Naive B cell (primary cell): ENCODE results near the gene PCDHGB1. TPM values are rescaled to one million over a fixed set of nuclear protein-coding genes. Genes with fewer than 3 reads are reported as not detected.
"Not testable (repeated sequence)": the region's sequence is repeated elsewhere in the genome, so short reads cannot be mapped to it uniquely, and the experiment has no call there.

Source experiments
- ATAC-seq, 2 donors: fragments of 150-1000 bp; cut with Tn5 transposase; 2 replicates each; pipeline ENCODE4 v1.10.0; 2021; ENCODE audit warnings: low read depth in 2 of 2, mild to moderate bottlenecking in 2 of 2, moderate library complexity in 2 of 2
- DNase-seq: peaks from one replicate; pipeline ENCODE4 v3.0.0; 2022
- H3K27ac Mint-ChIP-seq, 6 donors: one replicate each; pipeline ENCODE4 v1.8.0; 2020 to 2022; ENCODE audit warnings: mild to moderate bottlenecking in 6 of 6, mixed read lengths in 6 of 6, moderate library complexity in 5 of 6, inconsistent platforms in 2 of 6
- H3K27me3 Mint-ChIP-seq, 3 donors: one replicate each; pipeline ENCODE4 v1.8.0; 2021 to 2022; ENCODE audit warnings: mixed read lengths in 3 of 3, mild to moderate bottlenecking in 1 of 3
- H3K36me3 Mint-ChIP-seq, 2 donors: one replicate each; pipeline ENCODE4 v1.8.0; 2020 to 2022; ENCODE audit warnings: mixed read lengths in 2 of 2, inconsistent platforms in 1 of 2, mild to moderate bottlenecking in 1 of 2
- H3K4me1 Mint-ChIP-seq, 3 donors: one replicate each; pipeline ENCODE4 v1.8.0; 2020 to 2022; ENCODE audit warnings: mixed read lengths in 3 of 3, inconsistent platforms in 1 of 3, mild to moderate bottlenecking in 1 of 3, moderate library complexity in 1 of 3
- H3K4me3 Mint-ChIP-seq, 8 donors: one replicate each; pipeline ENCODE4 v1.8.0; 2020 to 2022; ENCODE audit warnings: mild to moderate bottlenecking in 8 of 8, mixed read lengths in 8 of 8, moderate library complexity in 8 of 8, inconsistent platforms in 2 of 8
- H3K9me3 Mint-ChIP-seq, 7 donors: one replicate each; pipeline ENCODE4 v1.8.0; 2020 to 2022; ENCODE audit warnings: mixed read lengths in 7 of 7, mild to moderate bottlenecking in 5 of 7, inconsistent platforms in 2 of 7, moderate library complexity in 1 of 7
- polyA plus RNA-seq, 6 donors: library from polyadenylated mRNA; unstranded; fragments of 300-500 nt; fragmentation: Illumina TruSeq; gene quantifications; one replicate each; pipeline ENCODE4 v1.2.3, GENCODE V29; 2021; ENCODE audit warnings: low read depth in 6 of 6

The PCDHGB1 gene
- polyA plus RNA-seq: not detected

DNA sequence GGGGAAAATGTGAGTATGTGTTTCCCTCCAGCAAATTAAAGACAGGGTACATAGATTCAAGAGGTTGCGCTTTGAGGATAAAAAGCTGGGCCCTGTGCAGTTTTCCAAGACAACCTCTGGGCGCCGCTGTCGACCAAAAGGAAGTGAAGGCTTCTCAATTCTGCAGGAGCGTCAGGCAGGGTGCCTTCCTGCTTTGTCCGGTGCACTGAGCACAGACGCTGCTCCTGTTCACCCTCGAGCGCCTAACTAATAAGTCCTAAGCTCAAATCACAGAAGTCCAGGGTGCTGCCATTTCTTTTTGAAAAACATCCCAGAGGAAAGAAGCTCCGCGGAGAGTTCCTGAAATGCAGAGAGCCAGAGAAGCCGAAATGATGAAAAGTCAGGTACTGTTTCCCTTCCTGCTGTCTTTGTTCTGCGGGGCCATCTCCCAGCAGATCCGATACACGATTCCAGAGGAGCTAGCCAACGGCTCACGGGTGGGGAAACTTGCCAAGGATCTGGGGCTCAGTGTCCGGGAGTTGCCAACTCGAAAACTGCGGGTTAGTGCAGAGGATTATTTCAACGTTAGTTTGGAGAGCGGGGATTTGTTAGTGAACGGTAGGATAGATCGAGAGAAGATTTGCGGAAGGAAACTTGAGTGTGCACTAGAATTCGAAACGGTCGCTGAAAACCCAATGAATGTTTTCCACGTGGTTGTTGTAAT is at the start of gene PCDHGB1:
Gene PCDHGB1 (plus strand): TSS at position 183 of the 703 bp plus-strand sequence. CDS start 162 bp downstream, at position 345.
- H3K9me3 Mint-ChIP-seq: peaks cover 18 to 79% (median 36%) of the 10 kb centered on the region in 7 donors
- peak within 1 kb of the TSS in 5 of 8 donors; percentile 7 to 75 (median 65) for H3K4me3 Mint-ChIP-seq
- ATAC-seq: peak in 1 of 2 donors; percentile 28
- H3K27ac Mint-ChIP-seq: peak within 1 kb of the TSS in 2 of 6 donors; percentile 90 to 94
- DNase-seq: no peak
- peaks cover 10 to 37% of the 10 kb centered on the region in 2 donors for H3K36me3 Mint-ChIP-seq
- H3K4me1 Mint-ChIP-seq: peaks cover 0 to 6% (median 0%) of the 10 kb centered on the region in 3 donors
- H3K27me3 Mint-ChIP-seq: peaks cover 55 to 87% (median 73%) of the 10 kb centered on the region in 3 donors

DNA sequence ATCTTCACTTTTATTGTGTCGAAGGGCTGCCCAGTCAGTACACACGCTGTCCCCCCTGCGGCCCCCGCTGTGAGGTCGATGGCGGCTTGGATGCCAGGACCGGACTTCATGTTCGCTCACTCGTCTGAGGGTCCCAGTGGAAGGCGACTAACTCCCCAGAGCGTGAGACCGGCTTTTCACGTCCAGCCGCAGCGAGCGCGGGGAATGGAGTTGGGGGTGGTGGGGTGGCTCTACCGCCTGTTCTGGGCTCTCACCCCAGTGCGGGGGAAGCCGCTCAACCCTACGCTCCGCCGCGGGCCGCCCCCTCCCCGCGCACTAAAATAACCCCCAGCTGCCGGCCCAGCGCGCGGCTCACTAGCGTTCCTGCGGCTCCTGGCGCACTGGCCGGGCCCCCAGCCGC is 46.1 kb upstream of the PCDHGB1 start, which contains the start of gene SLC25A2:
Gene SLC25A2 (minus strand): TSS at position 294 of the 400 bp plus-strand sequence. CDS start 184 bp downstream, at position 110.
- Mint-ChIP-seq H3K36me3 (peaks cover 29 to 32% of the 10 kb centered on the region in 2 donors), H3K27ac (peak within 1 kb of the TSS in 3 of 6 donors; percentile 14 to 79 (median 39)), H3K4me1 (peaks cover 0 to under 1% (median 0%) of the 10 kb centered on the region in 3 donors), H3K9me3 (peaks cover 12 to 89% (median 81%) of the 10 kb centered on the region in 7 donors), H3K27me3 (no peaks in the 10 kb centered on the region), H3K4me3 (peak within 1 kb of the TSS in 1 of 8 donors; percentile 21)
- ATAC-seq: no peak
- DNase-seq: no peak

DNA sequence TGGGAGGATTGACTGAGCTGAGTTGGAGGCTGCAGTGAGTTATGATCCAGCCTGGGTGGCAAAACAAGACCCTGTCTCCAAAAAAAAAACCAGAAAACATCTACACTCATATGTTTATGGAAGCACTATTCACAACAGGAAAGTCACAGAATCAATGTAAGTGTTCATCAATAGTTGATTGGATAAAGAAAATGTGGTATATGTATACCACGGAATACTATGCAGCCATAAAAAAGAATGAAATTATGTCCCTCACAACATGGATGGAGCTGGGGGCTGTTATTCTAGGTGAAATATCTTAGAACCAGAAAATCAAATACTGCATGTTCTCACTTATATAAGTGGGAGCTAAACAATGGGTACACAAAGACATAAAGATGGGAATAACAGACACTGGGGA is 43.3 kb upstream of the PCDHGB1 start:
- Mint-ChIP-seq H3K9me3 (peaks cover 13 to 90% (median 81%) of the 10 kb centered on the region in 7 donors), H3K36me3 (peaks cover 33 to 36% of the 10 kb centered on the region in 2 donors), H3K27ac (no peak overlapping the region), H3K4me1 (peaks cover 0 to 3% (median 1%) of the 10 kb centered on the region in 3 donors), H3K27me3 (no peaks in the 10 kb centered on the region), H3K4me3 (no peak overlapping the region)
- no peak for DNase-seq
- no peak for ATAC-seq

DNA sequence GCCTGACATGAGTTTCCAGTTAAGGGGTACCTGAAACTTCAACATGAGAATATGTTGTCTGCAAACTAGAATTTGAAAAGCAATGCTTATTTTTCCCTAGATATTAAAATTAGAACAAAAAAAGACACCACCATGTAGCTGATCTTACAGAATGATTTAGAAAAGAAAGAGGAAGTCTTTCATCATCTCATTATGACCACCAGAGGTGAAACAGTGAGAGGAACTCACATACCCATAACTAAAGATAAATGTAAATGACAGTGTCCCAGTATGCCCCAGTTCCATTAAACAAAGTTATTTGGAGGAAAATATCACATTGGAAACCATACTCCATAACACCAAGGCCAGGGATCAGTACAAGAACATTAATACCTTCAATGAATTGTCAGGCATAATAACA is 36.2 kb upstream of the PCDHGB1 start:
- Mint-ChIP-seq H3K4me1 (peaks cover 15 to 18% (median 16%) of the 10 kb centered on the region in 3 donors), H3K9me3 (peaks cover 16 to 96% (median 83%) of the 10 kb centered on the region in 7 donors), H3K27ac (no peak overlapping the region), H3K27me3 (no peaks in the 10 kb centered on the region), H3K4me3 (no peak overlapping the region), H3K36me3 (peaks cover 49 to 55% of the 10 kb centered on the region in 2 donors)
- DNase-seq (no peak), ATAC-seq (no peak)

DNA sequence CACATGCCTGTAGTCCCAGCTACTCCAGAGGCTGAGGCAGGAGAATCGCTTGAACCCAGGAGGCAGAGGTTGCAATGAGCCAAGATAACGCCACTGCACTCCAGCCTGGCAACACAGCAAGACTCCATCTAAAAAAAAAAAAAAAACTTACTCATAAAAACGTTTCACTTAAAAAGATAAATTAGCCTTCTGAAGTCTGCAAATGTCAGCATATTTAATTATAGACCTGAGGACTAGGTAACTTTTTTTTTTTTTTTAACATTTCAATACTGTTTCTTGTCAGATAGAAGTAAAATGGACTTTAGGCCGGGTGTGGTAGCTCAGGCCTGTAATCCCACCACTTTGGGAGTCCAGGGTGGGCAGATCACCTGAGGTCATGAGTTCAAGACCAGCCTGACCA is 32.9 kb upstream of the PCDHGB1 start:
- Mint-ChIP-seq H3K9me3 (peaks cover 19 to 97% (median 83%) of the 10 kb centered on the region in 7 donors), H3K4me3 (peak overlapping the region in 2 of 8 donors; percentile 19 to 40), H3K27ac (peak overlapping the region in 1 of 6 donors; percentile 41), H3K36me3 (peaks cover 56 to 64% of the 10 kb centered on the region in 2 donors), H3K4me1 (peaks cover 31 to 39% (median 38%) of the 10 kb centered on the region in 3 donors)
- not testable (repeated sequence) for ATAC-seq, H3K27me3 Mint-ChIP-seq, DNase-seq

DNA sequence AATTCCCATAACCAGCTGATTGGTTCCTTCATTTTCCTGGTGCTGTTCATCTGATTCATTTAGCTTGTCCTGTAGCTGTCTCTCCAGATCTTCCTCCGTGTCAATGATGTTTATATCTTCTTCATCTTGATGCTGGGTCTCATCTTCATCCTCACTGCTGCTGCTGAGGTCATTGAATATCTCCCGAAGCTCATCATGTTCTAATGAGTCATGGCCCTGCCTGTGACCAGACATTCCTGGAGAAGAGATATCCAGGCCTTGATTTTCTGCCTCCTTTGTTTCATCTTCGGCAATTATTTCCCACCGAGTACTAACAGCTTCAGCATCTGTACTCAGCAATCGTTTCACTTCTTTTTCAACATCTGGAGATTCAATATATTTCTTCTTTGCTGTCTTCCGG is 30.7 kb upstream of the PCDHGB1 start:
- Mint-ChIP-seq H3K27me3 (no peaks in the 10 kb centered on the region), H3K36me3 (peaks cover 44 to 49% of the 10 kb centered on the region in 2 donors), H3K9me3 (peaks cover 19 to 85% (median 69%) of the 10 kb centered on the region in 7 donors), H3K4me1 (peaks cover 31 to 39% (median 35%) of the 10 kb centered on the region in 3 donors), H3K4me3 (peak overlapping the region; percentile 15 to 100 (median 94)), H3K27ac (peak overlapping the region in 2 of 6 donors; percentile 100)
- no peak for ATAC-seq
- no peak for DNase-seq

DNA sequence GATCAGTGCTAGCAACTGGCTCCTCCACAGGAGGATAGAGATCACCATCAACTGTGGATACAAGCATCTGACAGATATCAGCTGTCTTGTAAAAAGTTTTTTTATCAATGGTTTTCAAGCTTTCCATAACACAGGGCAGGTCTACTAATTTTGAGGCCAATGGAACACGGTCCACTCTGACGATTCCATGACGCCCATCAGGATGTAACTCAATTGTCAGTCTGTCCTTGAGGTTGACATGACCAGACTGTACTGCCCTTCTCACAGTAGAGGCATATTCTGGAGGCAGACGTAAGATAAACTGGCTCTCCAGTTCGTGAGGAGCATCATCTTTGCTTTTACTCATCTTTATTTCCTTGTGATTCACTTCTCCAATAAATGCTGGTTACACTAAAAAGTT is 30.2 kb upstream of the PCDHGB1 start:
- ATAC-seq (no peak), DNase-seq (no peak)
- no peaks in the 10 kb centered on the region for H3K27me3 Mint-ChIP-seq
- peak overlapping the region; percentile 93 to 100 (median 98) for H3K4me3 Mint-ChIP-seq
- H3K27ac Mint-ChIP-seq: peak overlapping the region in 5 of 6 donors; percentile 99 to 100 (median 100)
- peaks cover 31 to 39% (median 35%) of the 10 kb centered on the region in 3 donors for H3K4me1 Mint-ChIP-seq
- peaks cover 19 to 81% (median 66%) of the 10 kb centered on the region in 7 donors for H3K9me3 Mint-ChIP-seq
- peaks cover 39 to 44% of the 10 kb centered on the region in 2 donors for H3K36me3 Mint-ChIP-seq

DNA sequence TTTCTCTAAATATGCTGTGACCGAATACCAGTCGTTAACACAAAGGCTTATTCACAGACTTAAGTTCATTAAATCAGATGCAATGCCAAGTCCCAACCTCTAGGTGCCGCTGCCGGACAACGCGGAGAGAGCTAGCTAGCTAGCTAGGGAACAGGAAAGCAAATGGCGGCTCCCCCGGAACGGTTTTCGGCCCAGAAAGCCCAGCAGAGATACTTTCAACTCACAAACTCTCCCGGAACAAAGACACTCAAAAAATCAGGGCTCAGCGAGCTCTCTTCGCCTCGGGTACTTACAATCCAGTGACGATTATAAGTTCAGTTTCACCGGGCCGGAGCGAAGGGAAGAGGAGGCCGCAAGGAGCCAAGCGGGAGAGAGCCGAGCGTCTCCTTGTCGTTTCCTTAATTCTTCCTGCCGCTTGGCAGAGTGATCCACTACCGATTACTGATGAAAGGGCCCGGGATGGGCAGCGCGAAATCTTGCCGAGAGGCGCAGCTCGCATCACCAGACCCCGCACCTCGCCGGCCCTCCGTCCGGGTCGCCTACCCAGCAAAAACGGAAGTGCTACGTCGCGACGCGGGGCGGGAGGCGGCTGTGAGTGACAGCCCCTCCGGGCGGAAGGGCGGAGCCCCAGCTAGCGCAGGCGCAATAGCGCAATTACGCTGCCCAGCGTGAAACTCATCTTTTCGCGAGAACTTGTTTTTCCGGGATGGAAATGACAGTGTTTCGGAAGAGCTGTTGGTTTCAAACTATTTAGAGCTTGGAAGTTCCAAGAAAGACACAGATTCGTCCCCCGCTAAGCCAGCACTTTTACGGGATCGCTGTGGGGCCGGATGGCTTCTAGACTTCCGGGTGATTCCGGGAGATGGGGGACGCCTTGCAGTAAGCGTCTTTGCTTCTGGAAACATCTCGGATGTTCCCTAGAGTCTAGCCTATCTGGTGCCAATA is 29.4 kb upstream of the PCDHGB1 start, which contains the start of gene TAF7:
Gene TAF7 (minus strand): TSS at position 560 of the 945 bp plus-strand sequence. CDS start 740 bp downstream, outside the sequence.
- ATAC-seq (peak; percentile 89), DNase-seq (peak; percentile 92)
- Mint-ChIP-seq H3K9me3 (peaks cover 13 to 78% (median 61%) of the 10 kb centered on the region in 7 donors), H3K4me3 (peak within 1 kb of the TSS; percentile 93 to 100 (median 98)), H3K27me3 (no peaks in the 10 kb centered on the region), H3K36me3 (peaks cover 31 to 37% of the 10 kb centered on the region in 2 donors), H3K4me1 (peaks cover 28 to 33% (median 33%) of the 10 kb centered on the region in 3 donors), H3K27ac (peak within 1 kb of the TSS; percentile 96 to 100 (median 100))

DNA sequence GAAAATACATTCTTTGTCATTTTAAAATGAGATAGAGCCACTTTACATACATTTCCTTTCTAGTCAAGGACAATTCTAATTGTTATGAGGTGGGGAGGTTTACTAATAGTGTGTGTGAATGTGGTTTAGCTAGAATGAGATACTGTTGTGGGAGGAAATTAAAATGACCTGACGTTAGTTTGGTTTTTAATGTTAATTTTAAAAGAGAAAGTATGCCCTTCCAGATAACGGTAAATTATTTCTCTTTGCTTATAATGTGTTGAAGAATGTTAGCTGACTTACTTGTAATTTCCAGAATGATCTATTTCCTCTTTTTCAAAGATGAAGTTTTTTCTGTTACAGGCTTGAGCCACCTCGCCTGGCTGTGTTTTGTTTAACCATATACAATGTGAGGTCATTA is 27.6 kb upstream of the PCDHGB1 start:
- Mint-ChIP-seq H3K36me3 (peaks cover 32 to 37% of the 10 kb centered on the region in 2 donors), H3K27ac (peak overlapping the region in 2 of 6 donors; percentile 41 to 100), H3K4me3 (peak overlapping the region in 5 of 8 donors; percentile 13 to 96 (median 93)), H3K27me3 (peaks cover 0 to 12% (median 11%) of the 10 kb centered on the region in 3 donors), H3K9me3 (peaks cover 10 to 72% (median 61%) of the 10 kb centered on the region in 7 donors), H3K4me1 (peaks cover 29 to 40% (median 39%) of the 10 kb centered on the region in 3 donors)
- ATAC-seq (no peak), DNase-seq (no peak)

DNA sequence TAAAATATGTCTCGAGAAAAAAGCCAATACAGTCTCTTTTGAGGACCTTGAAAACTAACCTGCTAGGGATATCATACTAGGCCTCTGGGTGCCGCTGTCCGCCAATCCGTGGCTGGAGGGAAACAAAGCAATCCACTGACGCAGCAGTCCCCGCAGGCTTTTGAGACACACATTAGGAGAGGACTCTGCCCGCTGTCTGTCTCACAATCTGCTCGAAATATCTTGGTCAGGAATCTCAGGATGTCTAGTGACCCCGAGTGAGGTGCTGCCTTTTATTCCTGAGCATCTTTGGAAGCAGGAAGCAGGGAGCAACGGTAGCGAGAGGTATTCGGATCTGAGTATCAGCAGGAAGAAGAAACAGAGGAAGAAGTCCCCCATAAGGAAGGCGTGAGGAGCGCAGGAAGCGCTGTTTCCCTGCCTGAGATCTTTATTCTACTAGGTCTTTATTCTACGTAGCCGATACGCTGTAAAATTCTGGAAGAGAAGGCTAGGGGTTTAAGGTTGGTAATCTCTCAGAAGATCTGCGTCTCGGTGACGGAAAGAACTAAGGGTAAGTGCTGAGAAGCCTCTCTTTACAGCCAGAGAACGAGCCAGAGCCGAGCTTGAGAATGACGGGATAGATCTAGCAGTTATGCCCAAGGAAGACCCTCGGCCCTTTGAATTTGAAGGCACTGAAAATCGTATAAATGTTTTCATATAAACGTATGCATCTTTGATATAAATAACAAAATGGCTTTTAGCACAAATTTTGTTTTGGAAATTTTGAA is 23.6 kb upstream of the PCDHGB1 start:
- Mint-ChIP-seq H3K4me1 (peaks cover 4 to 14% (median 11%) of the 10 kb centered on the region in 3 donors), H3K27me3 (peaks cover 27 to 43% (median 39%) of the 10 kb centered on the region in 3 donors), H3K36me3 (peaks cover 6 to 18% of the 10 kb centered on the region in 2 donors), H3K9me3 (peaks cover 5 to 76% (median 47%) of the 10 kb centered on the region in 7 donors), H3K4me3 (peak overlapping the region; percentile 86 to 97 (median 92)), H3K27ac (peak overlapping the region in 3 of 6 donors; percentile 51 to 80 (median 71))
- ATAC-seq (peak; percentile 91 to 95), DNase-seq (peak; percentile 57)

DNA sequence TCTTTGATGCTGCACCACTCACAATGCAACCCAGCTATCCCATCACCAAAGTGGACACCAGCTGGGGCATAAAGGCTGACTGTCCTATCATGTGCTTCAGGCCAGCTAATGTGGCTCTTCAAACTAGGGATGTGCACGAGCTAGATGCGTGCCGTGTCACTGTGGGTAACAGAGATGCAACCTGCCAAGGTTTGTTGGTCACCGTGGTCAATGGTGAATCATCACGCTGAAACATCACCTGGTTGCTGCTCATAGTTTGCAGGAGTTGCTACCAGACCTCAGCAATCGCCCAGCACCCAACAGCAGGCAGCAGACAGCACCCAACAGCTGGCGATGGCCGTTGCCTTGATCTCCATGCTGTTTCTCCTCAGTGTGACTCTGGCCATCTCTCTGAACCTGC is 21.7 kb upstream of the PCDHGB1 start:
- Mint-ChIP-seq H3K36me3 (peaks cover 14 to 23% of the 10 kb centered on the region in 2 donors), H3K4me1 (peaks cover 4 to 11% (median 11%) of the 10 kb centered on the region in 3 donors), H3K27ac (no peak overlapping the region), H3K9me3 (peaks cover 5 to 76% (median 54%) of the 10 kb centered on the region in 7 donors), H3K4me3 (peak overlapping the region in 1 of 8 donors; percentile 12), H3K27me3 (peaks cover 45 to 61% (median 53%) of the 10 kb centered on the region in 3 donors)
- DNase-seq (no peak), ATAC-seq (no peak)
